ENCODE data around the gene TMEM201.
"Not testable (repeated sequence)": the region's sequence is repeated elsewhere in the genome, so short reads cannot be mapped to it uniquely, and the experiment has no call there.

Gene TMEM201

GRCh38 chr1:9588551-9589143, at the start of gene TMEM201:
Gene TMEM201 (plus strand): TSS chr1:9588911. CDS start chr1:9588931, 20 bp downstream.
- peak; percentile 85 for DNase-seq

GRCh38 chr1:9539165-9539828, 49.4 kb upstream of the TMEM201 start, which contains the start of gene SLC25A33:
Gene SLC25A33 (plus strand): TSS chr1:9539465. CDS start chr1:9539692, 227 bp downstream.
- DNase-seq: peak; percentile 90

GRCh38 chr1:9539829-9540550, 48.7 kb upstream of the TMEM201 start:
- DNase-seq: peak; percentile 24

- no peak for DNase-seq
These were observed 46.3 kb upstream of the TMEM201 start for GRCh38 chr1:9542430-9542829.

- no peak for DNase-seq
These were observed 43.8 kb upstream of the TMEM201 start for GRCh38 chr1:9544926-9545325.

GRCh38 chr1:9549955-9550546, 38.7 kb upstream of the TMEM201 start:
- no peak for DNase-seq

- DNase-seq: no peak
These were observed 36.7 kb upstream of the TMEM201 start for GRCh38 chr1:9551984-9552383.

GRCh38 chr1:9553736-9554144, 35.0 kb upstream of the TMEM201 start:
- DNase-seq: no peak

GRCh38 chr1:9555942-9556341, 32.8 kb upstream of the TMEM201 start:
- DNase-seq: no peak

GRCh38 chr1:9557624-9558023, 31.1 kb upstream of the TMEM201 start:
- DNase-seq: no peak

GRCh38 chr1:9558271-9558945, 30.3 kb upstream of the TMEM201 start:
- DNase-seq: no peak

GRCh38 chr1:9558946-9559545, 29.7 kb upstream of the TMEM201 start:
- no peak for DNase-seq

- no peak for DNase-seq
These were observed 29.0 kb upstream of the TMEM201 start for GRCh38 chr1:9559673-9560072.

- not testable (repeated sequence) for DNase-seq
These were observed 28.6 kb upstream of the TMEM201 start for GRCh38 chr1:9560090-9560489.

GRCh38 chr1:9561429-9561828, 27.3 kb upstream of the TMEM201 start:
- DNase-seq: peak; percentile 68

- DNase-seq: no peak
These were observed 19.4 kb upstream of the TMEM201 start for GRCh38 chr1:9569267-9569666.

GRCh38 chr1:9570886-9571529, 17.7 kb upstream of the TMEM201 start:
- DNase-seq: not testable (repeated sequence)

- DNase-seq: no peak
These were observed 15.0 kb upstream of the TMEM201 start for GRCh38 chr1:9573723-9574122.

GRCh38 chr1:9575486-9575885, 13.2 kb upstream of the TMEM201 start:
- no peak for DNase-seq

GRCh38 chr1:9576903-9577302, 11.8 kb upstream of the TMEM201 start:
- DNase-seq: no peak

GRCh38 chr1:9577423-9577822, 11.3 kb upstream of the TMEM201 start:
- DNase-seq: no peak

- DNase-seq: no peak
These were observed 7.8 kb upstream of the TMEM201 start for GRCh38 chr1:9580942-9581341.

Measured in kidney glomerular epithelial cell (primary cell).